ENCODE results near the gene MTCH1. TPM values are rescaled to one million over a fixed set of nuclear protein-coding genes. Genes with fewer than 3 reads are reported as not detected.

The MTCH1 gene
- total and polyA plus RNA-seq, 2 experiments from 2014 or later = 108 to 271 TPM

DNA sequence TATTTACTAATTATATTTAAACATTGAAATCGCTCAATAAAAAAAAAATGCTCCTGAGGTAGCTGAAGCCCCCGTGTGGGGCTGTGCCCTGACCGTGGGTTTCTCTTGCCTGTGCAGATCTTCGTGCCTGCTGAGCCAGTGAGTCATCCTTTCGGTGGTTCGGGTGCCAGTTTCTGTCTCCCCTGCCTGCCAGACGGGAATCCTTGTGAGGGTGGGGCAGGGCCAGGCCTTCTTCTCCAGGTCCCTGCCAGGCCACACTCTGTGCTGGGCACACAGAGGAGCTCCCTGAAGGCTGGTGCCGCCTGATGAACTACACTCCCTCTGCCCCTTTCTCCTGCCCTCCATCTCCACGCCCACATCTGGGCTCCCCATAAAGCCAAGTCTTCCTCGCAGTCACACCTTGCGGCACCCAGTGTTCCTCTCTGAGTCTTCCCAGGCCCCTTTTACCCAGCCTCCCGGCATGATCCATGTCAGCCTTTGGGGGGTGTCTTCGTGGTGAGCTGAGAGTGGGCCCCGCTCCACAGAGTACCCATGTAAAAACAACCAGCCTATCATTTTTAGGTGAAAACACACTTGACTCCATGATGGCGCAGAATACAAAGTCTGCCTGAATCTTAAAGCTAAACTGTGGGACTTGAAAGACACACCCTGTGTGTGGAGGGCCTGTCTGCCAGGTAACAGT lies 38.8 kb upstream of the MTCH1 start:
- Histone ChIP-seq H3K4me2 (no peak overlapping the region), H2AFZ (peak overlapping the region; percentile 84), H4K20me1 (replicated peaks; ENCODE audit: insufficient read depth) (no peaks in the 10 kb centered on the region), H3F3A (replicated peaks; ENCODE audit: low read depth) (0 out of 2 replicates have a peak, but pooled peaks cover 4% of the 10 kb centered on the region), H3K27me3 (ENCODE audit: insufficient read depth) (no peaks in the 10 kb centered on the region), H3K79me2 (replicated peaks; ENCODE audit: insufficient read depth) (no peaks in the 10 kb centered on the region), H3K27ac (ENCODE audit: low read depth) (no peak overlapping the region), H3K4me3 (no peak overlapping the region), H3K4me1 (ENCODE audit: insufficient read depth) (no peaks in the 10 kb centered on the region; the same call in 1 of the 2 replicates), H3K9me2 (ENCODE audit: insufficient read depth) (no peaks in the 10 kb centered on the region), H3K36me3 (ENCODE audit: insufficient read depth) (no peaks in the 10 kb centered on the region)
- Mint-ChIP-seq H3K9me3 (peaks cover 5% of the 10 kb centered on the region; the same call in 2 of the 3 replicates), H3K36me3 (ENCODE audit: low read depth) (peaks cover 5% of the 10 kb centered on the region; the same call in 2 of the 3 replicates), H3K4me3 (no peak overlapping the region), H3K27me3 (ENCODE audit: insufficient read depth, low read depth, poor library complexity) (peaks cover 16% of the 10 kb centered on the region), H3K27ac (peak overlapping the region; percentile 6; the same call in 1 of the 2 replicates), H3K4me1 (peaks cover 24% of the 10 kb centered on the region)
- DNase-seq (ENCODE audit: low spot score) = no peak
- TF ChIP-seq ZNF114 (CRISPR knock-in tag; IDR thresholded peaks at IDR 0.05) (no peak), NANOG (IDR thresholded peaks at IDR 0.05; ENCODE audit: borderline replicate concordance) (no peak), POLR2AphosphoS5 (IDR thresholded peaks at IDR 0.05; ENCODE audit: low read depth) (no peak), JUNB (IDR thresholded peaks at IDR 0.05; ENCODE audit: unreplicated experiment) (no peak), ZNF331 (CRISPR knock-in tag; IDR thresholded peaks at IDR 0.05; ENCODE audit: low read depth) (no peak), EZH2phosphoT487 (IDR thresholded peaks at IDR 0.05; ENCODE audit: unreplicated experiment) (no peak), STAT1 (IDR thresholded peaks at IDR 0.05; ENCODE audit: unreplicated experiment) (no peak), CREB1 (CRISPR knock-in tag; IDR thresholded peaks at IDR 0.05; ENCODE audit: low read depth) (no peak), EZH2 (IDR thresholded peaks at IDR 0.05; ENCODE audit: low read depth, unreplicated experiment) (no peak)
- TF ChIP-seq, protein P1, sequence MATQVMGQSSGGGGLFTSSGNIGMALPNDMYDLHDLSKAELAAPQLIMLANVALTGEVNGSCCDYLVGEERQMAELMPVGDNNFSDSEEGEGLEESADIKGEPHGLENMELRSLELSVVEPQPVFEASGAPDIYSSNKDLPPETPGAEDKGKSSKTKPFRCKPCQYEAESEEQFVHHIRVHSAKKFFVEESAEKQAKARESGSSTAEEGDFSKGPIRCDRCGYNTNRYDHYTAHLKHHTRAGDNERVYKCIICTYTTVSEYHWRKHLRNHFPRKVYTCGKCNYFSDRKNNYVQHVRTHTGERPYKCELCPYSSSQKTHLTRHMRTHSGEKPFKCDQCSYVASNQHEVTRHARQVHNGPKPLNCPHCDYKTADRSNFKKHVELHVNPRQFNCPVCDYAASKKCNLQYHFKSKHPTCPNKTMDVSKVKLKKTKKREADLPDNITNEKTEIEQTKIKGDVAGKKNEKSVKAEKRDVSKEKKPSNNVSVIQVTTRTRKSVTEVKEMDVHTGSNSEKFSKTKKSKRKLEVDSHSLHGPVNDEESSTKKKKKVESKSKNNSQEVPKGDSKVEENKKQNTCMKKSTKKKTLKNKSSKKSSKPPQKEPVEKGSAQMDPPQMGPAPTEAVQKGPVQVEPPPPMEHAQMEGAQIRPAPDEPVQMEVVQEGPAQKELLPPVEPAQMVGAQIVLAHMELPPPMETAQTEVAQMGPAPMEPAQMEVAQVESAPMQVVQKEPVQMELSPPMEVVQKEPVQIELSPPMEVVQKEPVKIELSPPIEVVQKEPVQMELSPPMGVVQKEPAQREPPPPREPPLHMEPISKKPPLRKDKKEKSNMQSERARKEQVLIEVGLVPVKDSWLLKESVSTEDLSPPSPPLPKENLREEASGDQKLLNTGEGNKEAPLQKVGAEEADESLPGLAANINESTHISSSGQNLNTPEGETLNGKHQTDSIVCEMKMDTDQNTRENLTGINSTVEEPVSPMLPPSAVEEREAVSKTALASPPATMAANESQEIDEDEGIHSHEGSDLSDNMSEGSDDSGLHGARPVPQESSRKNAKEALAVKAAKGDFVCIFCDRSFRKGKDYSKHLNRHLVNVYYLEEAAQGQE (IDR thresholded peaks at IDR 0.05; ENCODE audit: unreplicated experiment) = no peak
- TF ChIP-seq, protein P2, sequence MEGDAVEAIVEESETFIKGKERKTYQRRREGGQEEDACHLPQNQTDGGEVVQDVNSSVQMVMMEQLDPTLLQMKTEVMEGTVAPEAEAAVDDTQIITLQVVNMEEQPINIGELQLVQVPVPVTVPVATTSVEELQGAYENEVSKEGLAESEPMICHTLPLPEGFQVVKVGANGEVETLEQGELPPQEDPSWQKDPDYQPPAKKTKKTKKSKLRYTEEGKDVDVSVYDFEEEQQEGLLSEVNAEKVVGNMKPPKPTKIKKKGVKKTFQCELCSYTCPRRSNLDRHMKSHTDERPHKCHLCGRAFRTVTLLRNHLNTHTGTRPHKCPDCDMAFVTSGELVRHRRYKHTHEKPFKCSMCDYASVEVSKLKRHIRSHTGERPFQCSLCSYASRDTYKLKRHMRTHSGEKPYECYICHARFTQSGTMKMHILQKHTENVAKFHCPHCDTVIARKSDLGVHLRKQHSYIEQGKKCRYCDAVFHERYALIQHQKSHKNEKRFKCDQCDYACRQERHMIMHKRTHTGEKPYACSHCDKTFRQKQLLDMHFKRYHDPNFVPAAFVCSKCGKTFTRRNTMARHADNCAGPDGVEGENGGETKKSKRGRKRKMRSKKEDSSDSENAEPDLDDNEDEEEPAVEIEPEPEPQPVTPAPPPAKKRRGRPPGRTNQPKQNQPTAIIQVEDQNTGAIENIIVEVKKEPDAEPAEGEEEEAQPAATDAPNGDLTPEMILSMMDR (conservative IDR thresholded peaks at IDR 0.05; ENCODE audit: low read depth in 2 of 2) = no peak
- TF ChIP-seq, protein P3, sequence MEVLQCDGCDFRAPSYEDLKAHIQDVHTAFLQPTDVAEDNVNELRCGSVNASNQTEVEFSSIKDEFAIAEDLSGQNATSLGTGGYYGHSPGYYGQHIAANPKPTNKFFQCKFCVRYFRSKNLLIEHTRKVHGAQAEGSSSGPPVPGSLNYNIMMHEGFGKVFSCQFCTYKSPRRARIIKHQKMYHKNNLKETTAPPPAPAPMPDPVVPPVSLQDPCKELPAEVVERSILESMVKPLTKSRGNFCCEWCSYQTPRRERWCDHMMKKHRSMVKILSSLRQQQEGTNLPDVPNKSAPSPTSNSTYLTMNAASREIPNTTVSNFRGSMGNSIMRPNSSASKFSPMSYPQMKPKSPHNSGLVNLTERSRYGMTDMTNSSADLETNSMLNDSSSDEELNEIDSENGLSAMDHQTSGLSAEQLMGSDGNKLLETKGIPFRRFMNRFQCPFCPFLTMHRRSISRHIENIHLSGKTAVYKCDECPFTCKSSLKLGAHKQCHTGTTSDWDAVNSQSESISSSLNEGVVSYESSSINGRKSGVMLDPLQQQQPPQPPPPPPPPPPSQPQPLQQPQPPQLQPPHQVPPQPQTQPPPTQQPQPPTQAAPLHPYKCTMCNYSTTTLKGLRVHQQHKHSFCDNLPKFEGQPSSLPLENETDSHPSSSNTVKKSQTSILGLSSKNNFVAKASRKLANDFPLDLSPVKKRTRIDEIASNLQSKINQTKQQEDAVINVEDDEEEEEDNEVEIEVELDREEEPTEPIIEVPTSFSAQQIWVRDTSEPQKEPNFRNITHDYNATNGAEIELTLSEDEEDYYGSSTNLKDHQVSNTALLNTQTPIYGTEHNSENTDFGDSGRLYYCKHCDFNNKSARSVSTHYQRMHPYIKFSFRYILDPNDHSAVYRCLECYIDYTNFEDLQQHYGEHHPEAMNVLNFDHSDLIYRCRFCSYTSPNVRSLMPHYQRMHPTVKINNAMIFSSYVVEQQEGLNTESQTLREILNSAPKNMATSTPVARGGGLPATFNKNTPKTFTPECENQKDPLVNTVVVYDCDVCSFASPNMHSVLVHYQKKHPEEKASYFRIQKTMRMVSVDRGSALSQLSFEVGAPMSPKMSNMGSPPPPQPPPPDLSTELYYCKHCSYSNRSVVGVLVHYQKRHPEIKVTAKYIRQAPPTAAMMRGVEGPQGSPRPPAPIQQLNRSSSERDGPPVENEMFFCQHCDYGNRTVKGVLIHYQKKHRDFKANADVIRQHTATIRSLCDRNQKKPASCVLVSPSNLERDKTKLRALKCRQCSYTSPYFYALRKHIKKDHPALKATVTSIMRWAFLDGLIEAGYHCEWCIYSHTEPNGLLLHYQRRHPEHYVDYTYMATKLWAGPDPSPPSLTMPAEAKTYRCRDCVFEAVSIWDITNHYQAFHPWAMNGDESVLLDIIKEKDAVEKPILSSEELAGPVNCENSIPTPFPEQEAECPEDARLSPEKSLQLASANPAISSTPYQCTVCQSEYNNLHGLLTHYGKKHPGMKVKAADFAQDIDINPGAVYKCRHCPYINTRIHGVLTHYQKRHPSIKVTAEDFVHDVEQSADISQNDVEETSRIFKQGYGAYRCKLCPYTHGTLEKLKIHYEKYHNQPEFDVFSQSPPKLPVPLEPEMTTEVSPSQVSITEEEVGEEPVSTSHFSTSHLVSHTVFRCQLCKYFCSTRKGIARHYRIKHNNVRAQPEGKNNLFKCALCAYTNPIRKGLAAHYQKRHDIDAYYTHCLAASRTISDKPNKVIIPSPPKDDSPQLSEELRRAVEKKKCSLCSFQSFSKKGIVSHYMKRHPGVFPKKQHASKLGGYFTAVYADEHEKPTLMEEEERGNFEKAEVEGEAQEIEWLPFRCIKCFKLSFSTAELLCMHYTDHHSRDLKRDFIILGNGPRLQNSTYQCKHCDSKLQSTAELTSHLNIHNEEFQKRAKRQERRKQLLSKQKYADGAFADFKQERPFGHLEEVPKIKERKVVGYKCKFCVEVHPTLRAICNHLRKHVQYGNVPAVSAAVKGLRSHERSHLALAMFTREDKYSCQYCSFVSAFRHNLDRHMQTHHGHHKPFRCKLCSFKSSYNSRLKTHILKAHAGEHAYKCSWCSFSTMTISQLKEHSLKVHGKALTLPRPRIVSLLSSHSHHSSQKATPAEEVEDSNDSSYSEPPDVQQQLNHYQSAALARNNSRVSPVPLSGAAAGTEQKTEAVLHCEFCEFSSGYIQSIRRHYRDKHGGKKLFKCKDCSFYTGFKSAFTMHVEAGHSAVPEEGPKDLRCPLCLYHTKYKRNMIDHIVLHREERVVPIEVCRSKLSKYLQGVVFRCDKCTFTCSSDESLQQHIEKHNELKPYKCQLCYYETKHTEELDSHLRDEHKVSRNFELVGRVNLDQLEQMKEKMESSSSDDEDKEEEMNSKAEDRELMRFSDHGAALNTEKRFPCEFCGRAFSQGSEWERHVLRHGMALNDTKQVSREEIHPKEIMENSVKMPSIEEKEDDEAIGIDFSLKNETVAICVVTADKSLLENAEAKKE (CRISPR knock-in tag; IDR thresholded peaks at IDR 0.05) = no peak
- TF ChIP-seq, protein P4, sequence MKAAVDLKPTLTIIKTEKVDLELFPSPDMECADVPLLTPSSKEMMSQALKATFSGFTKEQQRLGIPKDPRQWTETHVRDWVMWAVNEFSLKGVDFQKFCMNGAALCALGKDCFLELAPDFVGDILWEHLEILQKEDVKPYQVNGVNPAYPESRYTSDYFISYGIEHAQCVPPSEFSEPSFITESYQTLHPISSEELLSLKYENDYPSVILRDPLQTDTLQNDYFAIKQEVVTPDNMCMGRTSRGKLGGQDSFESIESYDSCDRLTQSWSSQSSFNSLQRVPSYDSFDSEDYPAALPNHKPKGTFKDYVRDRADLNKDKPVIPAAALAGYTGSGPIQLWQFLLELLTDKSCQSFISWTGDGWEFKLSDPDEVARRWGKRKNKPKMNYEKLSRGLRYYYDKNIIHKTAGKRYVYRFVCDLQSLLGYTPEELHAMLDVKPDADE (IDR thresholded peaks at IDR 0.05) = no peak
- no peak for ATAC-seq
